ENCODE measurements around the gene ZC3HAV1.
A peak's percentile ranks its signal among the peaks of the same experiment; 100 is the strongest.
"Not testable (repeated sequence)": the region's sequence is repeated elsewhere in the genome, so short reads cannot be mapped to it uniquely, and the experiment has no call there.

ZC3HAV1 gene

DNA sequence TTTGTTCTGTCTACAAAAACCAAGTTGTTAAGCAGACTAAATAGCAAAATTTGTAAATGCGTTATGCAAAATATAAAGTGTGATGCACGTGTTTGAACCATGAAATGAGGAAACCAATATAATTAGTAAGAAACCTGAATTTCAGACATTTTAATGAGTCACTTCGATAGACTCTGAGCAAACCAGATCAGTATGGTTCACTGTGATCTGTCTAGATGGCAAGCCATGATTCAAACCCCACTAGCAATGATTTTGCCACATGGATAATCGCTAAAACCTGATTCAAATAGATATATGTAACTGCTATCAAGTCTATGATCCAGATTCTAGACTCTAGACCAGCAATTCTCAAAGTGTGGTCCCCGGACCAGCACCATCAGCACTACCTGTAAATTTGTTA is 24.8 kb downstream of the ZC3HAV1 start:
- no peak for DNase-seq (ENCODE audit: low spot score)

DNA sequence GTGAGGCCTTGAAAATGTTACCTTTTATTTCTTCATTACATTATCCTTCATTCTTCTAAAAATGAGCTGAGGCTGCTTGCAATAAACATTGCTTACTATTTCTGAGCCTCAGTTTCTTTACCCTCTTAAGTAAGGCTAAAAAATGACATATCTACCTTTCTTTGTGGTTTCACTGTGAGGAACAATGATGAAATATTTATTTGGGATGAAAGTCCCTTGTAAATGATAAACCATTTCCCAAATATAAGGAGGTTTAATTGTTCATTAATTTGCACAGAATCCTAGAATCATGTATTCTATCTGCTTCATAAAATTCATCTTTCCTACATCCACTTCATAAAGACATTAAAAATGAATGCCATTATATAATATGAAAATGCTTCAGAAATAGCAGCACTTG is 27.9 kb downstream of the ZC3HAV1 start:
- no peak for DNase-seq (ENCODE audit: low spot score)

DNA sequence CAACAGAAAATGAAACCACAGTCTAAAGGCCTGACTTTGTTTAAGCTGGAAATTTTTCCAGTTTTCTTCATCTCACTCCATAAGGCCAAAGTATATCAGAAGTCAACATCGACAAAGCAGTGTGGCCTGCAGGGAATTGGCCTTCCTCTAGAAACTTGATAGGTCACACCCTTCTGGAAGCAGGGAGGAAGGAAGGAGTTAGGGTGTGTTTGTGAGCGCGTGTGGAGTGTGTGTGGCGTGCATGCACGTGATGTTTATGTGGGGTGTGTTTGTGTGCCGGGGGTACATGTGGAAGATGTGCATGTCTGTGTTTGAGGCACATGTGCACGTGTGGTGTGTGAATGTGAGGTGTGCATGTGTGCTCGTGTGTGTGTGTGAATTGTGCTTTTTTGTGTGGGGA is 28.6 kb downstream of the ZC3HAV1 start:
- no peak for DNase-seq (ENCODE audit: low spot score)

DNA sequence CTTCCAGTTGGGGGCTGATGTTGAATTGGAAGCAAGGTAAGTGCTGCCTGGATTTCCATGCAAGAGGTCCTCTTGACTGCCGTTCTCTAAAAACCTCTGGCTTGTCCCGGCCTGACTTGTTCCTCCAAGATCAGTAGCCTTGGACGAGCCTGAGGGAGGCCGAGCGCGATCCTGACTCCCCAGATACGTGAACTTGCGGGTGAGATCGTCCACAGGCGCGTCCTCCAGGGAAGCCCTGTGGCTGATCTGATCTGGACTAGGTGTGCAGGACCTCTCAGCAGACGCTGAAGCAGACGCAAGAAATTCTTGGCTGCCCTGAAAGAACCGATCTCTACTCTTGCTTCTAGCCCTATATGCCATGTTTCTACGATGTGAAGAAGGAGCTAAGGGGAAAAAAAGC is 29.7 kb downstream of the ZC3HAV1 start:
- DNase-seq (ENCODE audit: low spot score): no peak

DNA sequence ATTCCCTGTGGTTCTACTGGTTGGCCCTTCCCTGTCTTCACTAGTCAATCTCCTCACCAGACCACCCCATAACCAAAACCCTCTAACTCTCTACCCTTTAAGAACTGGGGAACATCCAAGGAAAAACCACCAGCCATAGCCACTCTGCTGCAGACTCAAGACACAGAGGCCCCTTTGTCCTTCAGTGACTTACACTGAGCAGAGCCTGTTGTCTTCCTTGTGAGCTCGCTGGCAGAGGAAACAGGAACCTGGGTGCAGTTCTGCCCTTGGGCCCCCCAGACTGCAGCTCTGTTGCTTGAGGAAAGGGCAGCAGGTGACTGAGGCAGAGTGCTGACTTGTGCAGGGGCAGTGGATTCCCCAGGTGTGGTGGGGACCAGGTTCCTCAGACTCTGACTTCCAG is 30.6 kb downstream of the ZC3HAV1 start:
- no peak for DNase-seq (ENCODE audit: low spot score)

DNA sequence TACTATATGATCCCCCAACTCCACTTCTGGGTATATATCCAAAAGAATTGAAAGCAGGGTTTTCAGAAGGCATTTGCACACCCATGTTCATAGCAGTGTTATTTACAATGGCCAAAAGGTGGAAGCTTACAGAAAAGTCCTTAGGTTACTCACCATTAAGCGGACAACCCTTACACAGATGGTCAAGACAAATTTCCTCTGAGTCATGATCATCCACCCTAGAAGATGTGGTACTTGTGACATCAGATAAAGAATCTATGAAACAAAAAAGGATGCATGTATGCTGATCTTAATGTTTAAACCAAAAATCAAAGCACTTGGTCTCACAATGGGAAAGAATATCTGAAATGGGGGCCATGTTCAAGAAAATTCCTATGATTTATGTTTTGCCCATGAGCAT is 31.1 kb downstream of the ZC3HAV1 start:
- DNase-seq (ENCODE audit: low spot score): no peak

DNA sequence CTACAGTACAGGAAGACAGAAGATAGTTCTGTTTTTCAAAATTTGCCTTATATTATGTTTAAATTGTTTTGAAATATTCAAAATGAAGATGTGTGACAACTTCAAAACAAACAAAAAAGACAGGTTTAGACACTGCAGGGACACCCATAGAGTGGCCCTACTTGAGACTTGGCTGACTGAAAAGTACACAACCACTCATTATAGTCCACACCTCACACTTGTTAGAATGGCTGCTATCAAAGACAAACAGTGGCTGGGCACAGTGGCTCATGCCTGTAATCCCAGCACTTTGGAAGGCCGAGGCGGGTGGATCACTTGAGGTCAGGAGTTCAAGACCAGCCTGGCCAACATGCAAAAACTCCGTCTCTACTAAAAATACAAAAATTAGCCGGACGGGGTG is 31.8 kb downstream of the ZC3HAV1 start:
- not testable (repeated sequence) for DNase-seq (ENCODE audit: low spot score)

DNA sequence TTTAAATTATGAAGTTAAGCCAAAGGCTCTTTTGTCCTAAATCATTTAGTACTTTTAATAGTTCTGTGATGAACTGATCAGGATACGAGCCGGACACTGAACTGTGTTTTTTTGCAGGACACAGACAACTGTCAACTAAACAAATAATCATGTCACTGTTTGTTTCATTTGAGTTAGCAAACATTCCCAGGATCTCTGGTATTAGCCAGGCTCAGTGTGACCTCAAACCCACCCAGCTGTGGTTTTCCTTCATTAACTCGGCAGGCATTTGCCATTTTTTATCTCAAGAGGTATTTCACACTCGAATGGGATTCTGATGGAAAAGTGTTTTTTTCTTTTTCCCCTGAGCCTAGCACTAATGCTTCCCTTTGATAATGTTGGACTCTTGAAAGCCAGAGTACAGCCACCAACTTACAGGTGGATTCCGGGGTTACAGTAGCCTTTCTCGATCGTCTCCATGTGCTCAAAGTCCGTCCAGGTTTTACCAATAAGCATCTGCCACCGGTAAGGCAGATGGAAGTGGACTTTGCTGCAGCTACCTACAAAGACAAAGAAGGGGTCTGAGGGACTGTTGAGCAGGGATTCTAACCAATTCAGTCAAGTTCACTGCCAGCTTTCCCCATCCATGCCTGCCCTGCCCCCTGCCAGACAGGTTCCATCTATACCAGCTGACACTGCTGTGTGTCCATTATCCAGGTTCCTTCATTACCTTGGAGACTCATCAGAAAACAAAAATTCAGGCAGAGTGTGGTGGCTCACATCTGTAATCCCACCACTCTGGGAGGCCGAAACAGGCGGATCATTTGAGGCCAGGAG is 33.4 kb downstream of the ZC3HAV1 start:
- no peak for DNase-seq (ENCODE audit: low spot score)

DNA sequence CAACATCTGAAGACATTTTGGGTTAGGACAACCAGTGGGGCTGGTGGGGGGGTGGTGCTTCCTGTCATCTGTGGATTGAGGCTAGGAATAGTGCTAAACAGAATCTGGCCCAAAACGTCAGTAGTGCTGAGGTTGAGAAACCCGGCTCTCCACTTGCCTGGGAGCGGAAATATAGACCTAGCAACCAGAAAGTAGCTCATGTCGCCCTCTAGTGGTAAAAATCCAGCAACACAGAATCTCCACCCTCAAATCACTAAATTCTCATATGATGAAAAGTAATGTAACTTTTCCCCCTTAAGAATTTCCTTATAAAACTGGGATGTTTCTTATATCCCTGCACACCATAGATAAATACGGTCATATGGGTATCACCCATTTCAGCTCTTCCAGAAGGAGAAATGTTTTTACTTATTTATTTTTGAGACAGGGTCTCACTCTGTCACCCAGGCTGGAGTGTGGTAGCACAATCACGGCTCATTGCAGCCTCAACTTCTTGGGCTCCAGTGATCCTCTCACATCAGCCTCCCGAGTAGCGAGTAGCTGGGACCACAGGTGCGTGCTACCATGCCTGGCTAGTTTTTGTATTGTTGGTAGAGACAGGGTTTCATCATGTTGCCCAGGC is 34.4 kb downstream of the ZC3HAV1 start:
- DNase-seq (ENCODE audit: low spot score): peak; percentile 75

DNA sequence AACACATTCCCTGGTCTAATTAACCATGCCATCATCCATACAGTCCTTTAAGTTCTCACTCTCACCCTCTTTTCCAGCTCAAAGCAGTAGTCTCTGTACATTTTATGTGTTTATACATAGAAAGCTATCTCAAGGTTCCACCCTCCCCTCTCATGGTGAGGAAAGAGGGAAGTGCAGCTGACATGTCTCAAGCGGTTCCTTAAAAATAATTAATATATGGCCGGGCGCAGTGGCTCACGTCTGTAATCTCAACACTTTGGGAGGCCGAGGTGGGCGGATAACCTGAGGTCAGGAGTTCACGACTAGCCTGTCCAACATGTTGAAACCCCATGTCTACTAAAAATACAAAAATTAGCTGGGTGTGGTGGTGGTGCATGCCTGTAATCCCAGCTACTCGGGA is 36.7 kb downstream of the ZC3HAV1 start:
- no peak for DNase-seq (ENCODE audit: low spot score)

DNA sequence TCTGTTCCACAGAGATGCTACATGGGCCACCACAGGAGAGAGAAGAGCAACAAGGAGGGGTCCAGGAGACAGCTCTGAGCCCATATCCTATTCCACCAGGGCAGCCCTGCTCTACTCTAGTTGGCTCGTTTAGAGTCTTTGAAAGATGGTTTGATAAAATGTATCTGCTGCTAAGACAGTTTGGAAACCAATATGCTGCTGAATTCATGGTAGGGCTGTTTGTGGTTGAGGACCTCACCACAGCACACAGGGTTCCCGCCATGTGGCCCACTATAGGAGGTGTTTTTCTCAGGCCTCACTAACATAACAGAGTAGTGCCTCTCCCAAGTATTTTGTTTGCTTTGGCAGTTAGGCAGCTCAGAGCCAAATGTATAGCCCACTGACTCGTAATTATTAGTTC is 37.8 kb downstream of the ZC3HAV1 start:
- DNase-seq (ENCODE audit: low spot score): no peak

DNA sequence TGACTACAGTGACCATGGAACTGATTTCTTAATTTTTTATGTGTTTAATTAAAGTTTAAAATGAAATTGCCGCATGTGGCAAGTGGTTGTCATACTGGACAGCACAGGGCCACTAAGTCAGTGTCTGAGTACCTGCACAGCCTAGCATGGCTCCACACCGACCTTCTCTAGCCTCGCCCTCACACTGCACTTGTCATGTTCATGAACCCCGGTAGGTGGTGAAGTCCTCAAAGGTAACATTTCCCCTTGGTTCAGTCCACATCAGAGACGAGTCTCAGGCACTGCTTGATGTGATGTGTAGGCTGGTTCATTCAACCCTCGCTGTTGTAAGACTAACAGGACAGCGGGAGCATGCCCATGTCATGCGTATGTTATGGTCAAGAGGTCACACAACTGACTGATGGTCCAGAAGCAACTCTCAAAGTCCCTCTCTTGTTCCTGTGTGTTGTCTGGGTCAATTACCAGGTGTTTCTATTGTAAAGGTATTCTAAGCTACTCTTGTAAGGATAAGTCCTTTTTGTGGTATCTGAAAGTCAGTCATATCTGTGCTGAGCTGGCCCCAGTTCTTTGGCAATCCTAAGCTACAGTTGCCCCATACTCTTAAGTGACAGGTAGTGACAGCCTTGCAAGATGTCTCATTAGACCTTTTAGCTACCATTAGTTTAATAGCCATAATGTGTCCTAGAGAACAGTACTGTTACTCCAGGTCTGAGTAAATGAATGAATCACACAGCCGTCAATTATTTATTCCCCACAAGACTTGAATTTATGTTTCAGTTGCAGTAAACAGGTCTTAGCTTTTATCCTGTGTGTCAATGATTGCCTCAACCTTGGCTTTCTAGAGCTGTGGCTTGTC is 40.7 kb downstream of the ZC3HAV1 start:
- DNase-seq (ENCODE audit: low spot score): no peak

DNA sequence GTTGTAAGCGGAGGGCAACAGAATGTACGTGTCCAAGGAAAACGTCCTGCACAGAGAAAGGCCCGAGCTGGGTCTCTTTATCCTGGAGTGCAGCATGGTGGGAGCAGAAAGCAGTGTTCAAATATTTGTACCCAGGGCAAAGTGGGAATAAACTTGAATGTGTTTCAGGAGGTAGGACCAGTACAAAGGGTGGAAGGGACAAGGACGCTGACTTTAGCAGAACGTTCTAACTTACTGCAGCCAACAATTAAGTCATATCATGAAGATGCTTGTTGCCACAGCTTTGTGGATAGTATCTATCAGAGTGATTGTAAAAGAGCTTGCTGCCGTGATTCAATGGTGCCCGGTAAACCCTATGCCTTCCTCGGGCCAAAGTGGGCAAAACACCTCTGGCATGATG is 43.2 kb downstream of the ZC3HAV1 start:
- DNase-seq (ENCODE audit: low spot score): no peak

DNA sequence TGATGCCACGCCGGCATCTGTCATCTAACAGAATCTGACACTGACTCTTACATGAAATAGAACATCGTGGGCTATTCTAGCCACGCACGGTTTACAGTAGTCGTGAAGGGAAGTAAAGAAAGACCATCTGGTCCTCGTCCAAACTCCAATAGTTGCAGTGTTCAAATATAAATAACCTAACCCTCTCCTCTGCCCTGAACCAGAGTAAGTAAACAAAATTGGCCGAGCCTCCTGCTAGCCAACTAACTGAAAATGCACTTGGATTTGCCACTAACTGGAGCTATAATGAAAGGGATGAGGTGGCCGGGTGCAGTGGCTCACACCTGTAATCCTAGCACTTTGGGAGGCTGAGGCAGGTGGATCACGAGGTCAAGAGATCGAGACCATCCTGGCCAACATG is 44.2 kb downstream of the ZC3HAV1 start:
- DNase-seq (ENCODE audit: low spot score): no peak

DNA sequence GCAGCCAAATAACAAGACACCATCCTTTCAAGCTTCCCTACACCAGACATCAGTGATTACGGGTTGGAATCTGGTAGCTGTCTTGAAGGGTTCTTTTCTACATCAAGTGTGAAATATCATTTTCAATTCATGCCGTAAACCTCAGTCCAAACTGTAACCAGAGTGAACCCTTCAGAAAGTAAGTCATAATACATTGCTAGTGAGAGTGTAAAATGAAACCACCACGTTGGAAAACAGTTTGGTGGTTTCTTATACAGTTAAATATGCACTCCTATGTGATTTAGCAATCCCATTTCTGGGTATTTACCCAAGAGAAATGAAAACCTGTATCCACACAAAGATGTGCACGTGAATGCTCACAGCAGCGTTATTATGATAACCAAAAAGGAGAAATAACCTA is 48.1 kb downstream of the ZC3HAV1 start:
- DNase-seq (ENCODE audit: low spot score): no peak

DNA sequence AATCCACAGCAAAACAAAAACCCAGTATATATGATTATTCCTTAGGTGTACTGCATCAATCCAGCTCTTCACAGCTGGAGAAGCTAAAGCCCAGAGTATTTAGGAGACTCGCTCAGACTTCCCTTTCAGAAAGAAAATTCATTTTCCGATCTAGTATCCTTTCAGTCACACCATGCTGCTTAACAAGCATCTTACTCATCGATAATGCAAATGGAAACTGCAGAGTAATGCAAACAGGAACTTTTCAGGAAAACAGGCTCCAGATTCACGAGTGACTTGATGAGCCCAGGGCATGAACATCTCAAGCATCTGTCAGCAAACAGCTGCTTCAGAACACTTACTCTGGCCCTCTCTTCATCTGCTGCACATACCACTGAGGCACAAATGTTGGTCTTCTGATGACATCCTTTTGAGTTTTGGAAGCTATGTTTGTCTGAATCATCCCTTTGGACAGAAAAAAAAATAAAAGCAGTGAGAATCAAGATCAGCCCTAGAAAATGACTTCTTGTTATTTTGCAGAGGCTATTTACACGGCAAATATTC is 48.8 kb downstream of the ZC3HAV1 start:
- no peak for DNase-seq (ENCODE audit: low spot score)

DNA sequence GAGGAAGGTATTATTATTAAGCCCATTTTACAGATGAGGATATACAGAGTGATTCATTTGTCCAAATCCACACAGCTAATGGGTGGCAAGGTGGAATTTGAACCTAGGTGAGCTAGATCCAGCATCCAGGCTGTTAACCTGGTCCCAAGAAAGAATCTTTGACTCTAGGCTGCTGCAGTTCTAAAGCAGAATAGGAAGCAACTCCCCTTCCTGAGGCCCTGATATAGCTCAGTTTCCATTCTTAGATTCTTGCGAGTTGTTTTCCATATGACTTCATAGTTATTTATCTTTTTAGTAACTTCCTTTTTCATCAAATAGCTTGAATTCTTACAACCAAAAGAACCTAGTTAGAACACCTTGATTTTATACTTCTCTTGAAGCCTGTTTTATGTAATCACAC is 49.6 kb downstream of the ZC3HAV1 start:
- DNase-seq (ENCODE audit: low spot score): no peak

DNA sequence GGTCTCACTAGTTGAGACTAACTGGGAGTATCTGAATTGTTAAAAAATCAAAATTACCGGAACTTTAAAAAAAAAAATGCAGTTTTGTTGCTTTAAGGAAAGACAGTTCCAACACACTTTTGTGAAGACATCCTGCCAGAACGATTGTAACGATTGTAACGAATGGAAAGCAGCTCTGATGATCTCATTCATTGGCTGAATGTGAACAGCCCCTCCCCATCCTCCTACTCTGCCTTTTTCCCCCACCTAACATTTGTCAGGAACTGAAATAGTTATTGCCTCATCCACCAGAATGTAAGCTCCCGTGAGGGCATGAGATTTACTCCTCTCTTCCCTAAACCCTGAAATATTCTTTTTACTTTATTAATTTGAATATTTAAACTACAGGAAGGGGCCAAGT is 50.6 kb downstream of the ZC3HAV1 start:
- no peak for DNase-seq (ENCODE audit: low spot score)

DNA sequence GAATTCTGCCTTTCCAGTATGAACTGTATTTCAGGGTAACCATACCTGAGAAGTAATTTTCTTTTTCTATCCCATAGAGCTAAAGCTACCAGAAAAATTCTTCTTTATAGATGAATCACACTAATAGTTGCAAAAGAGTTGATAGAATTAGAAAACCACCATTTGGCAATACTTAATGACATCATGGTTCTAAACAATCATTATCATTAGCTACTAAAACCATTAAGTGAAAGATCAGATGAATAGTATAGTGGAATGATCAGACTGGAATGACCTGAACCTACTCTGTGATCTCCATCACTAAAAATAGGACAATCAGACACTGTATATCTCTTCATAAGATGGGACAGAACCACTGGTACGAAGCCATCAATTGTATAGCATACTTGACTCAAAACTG is 53.8 kb downstream of the ZC3HAV1 start:
- DNase-seq (ENCODE audit: low spot score): no peak

DNA sequence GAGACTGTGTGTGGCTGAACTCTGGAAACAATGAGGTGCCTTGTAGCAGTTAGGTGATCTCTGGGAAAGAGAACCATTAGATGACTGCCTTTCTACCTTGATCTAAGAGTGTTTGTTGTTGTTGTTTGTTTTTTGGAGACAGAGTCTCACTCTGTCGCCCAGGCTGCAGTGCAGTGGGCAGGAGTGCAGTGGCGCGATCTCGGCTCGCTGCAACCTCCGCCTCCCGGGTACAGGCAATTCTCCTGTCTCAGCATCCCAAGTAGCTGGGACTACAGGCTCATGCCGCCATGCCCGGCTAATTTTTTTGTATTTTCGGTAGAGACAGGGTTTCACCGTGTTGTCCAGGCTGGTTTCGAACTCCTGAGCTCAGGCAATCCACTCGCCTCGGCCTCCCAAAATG is 54.9 kb downstream of the ZC3HAV1 start:
- not testable (repeated sequence) for DNase-seq (ENCODE audit: low spot score)

DNA sequence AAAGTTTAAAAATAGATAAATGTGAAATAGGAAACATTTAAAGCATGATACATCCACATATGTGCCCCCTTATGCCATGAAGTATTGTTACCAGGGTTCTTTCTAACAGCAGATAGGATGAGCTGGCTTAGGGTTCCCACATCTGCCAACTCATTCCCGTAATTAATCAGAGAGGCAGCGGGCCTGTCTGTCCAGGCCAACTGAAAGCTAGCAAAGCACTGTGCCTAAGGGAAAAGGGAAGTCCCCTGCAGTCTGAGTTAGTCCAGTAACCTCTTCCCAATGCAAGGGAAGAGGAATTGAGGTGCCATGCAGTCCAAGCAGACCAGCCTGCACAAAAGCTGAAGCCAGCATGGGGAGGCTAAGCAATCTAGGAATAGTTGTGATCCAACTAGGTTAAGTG is 55.4 kb downstream of the ZC3HAV1 start:
- DNase-seq (ENCODE audit: low spot score): peak; percentile 71

DNA sequence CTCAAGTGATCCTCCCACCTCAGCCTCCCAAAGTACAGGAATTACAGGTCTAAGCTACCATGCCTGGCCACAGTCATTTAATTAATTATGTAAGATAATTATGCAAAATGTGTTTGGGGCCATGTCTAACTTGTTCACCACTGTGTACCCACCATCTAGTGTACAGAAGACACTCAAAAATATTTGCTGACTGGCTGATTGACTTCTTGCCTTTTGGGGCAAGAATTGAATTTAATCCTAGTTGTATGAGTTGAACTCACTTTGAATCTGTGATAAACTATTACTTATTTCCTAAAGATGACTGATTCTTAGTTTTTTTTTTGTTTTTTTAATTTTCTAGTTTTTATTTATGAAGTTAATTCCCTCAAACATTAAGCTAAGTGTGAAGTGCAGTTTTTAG is 57.9 kb downstream of the ZC3HAV1 start:
- DNase-seq (ENCODE audit: low spot score): no peak

DNA sequence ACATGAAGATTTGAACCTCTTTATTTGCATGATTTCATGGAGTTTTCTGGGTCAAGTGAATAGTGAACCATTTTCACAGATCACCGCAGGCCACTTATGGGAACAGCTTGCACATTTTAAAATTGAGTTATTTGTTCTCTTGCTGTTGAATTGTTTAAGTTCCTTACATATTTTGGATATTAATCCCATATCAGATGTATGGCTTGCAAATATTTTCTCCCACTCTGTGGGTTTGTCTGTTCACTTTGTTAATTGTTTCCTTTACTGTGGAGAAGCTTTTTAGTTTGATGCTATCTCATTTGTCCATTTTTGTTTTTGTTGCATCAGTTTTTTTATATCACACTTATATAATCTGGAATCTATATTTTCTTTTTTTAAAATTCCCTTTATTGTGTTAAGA is 59.6 kb downstream of the ZC3HAV1 start:
- no peak for DNase-seq (ENCODE audit: low spot score)
